GM10847 (cell line): ENCODE data around the gene GOLGA3.

Experiments
- POLR2A ChIP-seq: IDR thresholded peaks from 2 replicates; pipeline ENCODE4 v1.6.1; 2011; ENCODE audit not compliant: insufficient read length; ENCODE audit errors: extremely low read depth

GOLGA3 gene

DNA sequence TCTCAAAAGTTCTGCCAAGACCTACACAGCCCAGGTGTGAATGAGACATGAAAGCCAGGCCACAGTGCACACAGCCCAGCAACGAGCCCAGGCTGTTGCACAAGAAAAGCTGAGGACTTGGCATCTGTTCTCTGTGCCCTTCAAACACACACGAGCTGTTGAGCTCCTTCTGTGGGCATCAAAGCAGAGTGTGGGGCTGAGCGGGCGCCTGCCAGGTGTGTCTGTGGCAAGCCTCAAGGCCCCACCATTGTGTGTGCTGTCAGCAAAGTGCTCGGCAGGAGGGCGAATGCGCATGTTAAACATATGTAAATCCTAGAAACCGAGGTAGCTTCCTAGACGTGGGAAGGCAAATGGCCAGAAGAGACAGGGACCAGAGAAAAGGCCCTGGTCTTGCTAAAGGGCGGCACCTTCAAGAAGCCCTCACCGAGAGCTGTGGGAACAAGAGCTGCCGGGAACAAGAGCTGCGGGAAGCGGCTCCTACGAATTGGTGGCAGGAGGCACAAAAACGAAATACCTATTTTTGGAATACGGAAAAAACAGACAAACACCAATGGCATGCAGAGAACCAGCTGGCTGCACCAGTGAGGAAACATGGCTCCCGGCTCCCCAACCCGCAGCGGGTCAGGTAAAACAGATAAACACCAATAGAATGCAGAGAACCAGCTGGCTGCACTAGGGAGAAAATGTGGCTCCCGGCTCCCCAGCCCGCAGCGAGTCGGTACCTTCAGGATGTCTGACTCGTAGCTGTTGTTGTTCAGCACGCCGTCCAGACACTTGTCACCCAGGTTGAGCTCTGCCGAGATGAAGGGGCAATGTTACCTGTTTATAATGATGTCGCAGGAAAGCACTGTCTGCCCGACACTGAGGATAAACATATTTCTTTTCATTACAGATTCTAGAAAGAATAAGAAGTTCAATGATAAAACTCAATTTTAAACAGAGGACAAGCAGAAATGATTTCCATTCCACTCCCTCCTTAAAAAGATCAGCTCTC lies 19.0 kb upstream of the GOLGA3 start:
- TF ChIP-seq POLR2A, result no peak

DNA sequence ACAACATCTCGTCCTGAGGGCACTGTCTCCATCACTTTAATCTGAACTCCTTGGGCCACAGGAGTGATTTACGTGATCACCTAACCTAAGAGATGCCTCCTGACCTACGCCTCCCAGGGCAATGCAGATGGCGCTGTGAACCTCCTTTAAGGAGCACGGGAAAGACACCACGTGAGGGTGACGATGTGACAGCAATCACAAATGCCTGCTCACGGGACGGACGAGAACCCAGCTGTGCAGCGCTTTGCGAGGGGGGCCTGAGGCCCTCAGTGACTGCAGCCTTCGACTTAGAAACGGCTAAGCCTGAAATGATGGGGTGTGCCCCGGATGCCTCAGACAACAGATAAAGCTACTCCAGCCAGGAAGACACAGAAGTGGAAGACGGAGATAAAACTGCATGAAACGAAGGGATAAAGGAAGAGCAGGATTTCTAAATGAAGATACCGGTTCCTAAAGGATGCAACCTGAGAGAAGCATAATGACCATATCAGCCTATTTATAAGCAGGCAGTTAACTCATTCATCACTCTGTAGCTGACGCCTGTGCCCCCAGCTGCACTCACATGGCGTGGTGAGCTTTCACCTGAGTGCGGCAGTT lies 13.9 kb upstream of the GOLGA3 start:
- TF ChIP-seq POLR2A, result no peak

DNA sequence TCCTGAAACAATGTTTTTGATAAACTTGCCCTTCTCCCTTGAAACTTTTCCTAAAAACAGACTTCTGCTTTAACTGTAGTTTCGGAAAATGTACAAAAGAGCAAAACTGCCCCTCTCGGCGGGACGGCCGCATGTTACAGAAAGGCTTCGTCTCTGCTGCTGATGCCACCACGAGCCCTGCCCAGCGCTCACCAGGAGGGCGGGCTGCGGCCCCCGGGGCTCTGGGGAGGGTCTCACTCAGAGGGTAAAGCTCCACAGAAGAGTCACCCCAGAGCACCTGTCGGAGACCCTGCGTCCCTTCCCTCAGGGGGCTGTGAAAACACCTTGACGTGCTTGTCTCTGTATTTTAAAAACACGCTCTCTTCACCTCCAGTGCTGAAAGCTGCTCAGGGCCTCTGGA lies 12.5 kb upstream of the GOLGA3 start:
- TF ChIP-seq POLR2A, result no peak

DNA sequence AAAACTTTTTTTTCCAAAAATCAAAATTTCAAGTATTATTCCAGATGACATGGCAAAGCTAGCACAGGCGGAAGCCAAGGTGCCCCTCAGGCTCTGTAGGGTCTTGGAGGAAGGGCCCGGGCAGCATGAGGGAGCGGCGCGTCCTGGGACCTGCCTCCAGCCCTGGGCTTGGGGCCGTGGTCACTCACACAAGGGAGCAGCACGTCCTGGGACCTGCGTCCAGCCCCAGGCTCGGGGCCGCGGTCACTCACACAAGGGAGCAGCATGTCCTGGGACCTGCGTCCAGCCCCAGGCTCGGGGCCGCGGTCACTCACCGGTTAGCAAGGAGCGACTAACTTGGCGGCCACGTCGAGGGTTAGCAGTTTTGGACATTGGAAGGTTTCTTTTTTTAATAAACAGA lies 11.9 kb upstream of the GOLGA3 start:
- TF ChIP-seq POLR2A, result no peak

DNA sequence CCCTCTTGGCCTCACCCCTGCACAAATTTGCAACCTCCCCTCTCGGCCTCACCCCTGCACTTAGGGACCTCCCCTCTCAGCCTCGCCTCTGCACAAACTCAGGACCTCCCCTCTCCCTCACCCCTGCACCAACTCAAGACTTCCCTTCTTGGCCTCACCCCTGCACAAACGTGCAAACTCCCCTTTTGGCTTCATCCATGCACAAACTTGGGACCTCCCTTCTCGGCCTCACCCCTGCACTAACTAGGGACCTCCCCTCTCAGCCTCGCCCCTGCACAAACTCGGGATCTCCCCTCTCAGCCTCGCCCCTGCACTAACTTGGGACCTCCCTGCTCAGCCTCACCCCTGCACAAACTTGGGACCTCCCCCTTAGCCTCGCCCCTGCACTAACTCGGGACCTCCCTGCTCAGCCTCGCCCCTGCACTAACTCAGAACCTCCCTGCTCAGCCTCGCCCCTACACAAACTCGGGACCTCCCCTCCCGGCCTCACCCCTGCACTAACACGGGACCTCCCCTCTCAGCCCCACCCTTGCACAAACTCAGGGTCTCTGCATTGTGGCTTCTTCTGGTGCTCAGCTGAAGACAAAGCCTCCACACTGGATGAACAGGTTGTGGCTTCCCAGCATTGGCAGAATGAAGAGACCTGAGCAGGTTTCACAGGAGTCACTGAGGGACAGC lies 11.0 kb upstream of the GOLGA3 start:
- TF ChIP-seq POLR2A, result no peak

DNA sequence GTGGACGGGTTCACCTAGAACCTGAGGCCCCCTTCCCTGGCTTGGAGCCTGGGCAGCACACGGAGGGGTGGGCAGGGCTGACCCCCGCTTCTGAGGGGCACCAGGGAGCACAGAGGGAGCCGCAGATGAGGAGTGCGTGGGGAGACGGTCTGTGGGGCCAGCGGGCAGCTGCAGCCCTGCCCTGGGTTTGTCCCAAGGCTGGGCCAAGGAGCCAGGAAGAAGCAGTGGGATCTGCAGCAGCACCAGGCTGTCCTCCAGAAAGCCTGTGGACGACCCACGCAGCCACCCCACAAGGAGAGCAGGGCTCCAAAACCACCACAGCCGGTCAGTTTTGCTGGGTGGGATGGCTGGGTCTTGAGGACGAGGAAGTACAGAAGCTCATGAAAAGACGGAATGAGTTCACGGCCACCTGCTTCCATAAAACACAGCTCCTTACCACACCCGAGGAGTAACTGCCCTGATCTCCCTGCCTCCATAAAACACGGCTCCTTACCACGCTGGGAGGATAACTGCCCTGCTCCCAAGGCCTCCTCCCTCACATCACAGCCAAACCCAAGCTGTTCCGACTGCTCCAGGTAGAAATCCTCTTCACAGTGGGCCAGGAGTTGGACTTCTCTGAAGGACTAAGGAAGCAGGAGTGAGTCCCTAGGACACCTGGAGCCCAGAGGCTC lies 9.9 kb upstream of the GOLGA3 start:
- no peak for TF ChIP-seq POLR2A

DNA sequence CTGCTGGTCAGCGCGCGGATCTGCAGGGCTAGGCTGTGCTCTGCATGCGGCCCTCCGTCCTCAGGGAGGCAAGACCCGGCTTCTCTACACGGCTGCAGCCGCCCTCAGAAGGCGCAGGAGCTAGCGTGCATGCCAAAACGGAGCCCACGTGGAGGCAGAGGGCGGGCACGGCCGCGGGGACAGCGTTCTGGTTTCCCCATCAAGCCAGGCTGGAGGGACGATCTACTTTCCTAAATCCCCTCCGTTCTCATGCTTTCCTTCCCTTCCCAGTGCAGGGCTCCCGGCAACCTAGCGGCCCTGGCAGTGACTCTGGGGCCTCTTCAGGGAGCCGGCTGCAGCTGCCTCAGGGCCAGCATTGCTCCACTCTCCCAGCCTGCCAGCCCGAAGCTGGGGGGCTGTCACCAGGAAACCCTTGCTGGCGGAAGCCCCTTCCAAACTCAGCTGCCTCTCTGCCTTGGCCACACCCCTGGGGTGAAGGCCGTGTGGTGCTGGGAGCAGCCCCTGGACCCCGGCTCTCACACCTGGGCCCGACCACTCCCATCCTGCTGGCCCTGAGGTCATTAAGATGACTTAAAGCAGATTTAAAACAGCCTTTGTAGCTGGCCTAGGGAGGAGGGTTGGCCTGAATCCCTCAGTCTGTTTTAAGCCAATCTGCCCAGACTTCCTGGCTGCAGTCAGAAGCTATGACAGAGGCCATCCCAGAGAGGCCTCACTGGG lies 9.2 kb upstream of the GOLGA3 start:
- no peak for TF ChIP-seq POLR2A

DNA sequence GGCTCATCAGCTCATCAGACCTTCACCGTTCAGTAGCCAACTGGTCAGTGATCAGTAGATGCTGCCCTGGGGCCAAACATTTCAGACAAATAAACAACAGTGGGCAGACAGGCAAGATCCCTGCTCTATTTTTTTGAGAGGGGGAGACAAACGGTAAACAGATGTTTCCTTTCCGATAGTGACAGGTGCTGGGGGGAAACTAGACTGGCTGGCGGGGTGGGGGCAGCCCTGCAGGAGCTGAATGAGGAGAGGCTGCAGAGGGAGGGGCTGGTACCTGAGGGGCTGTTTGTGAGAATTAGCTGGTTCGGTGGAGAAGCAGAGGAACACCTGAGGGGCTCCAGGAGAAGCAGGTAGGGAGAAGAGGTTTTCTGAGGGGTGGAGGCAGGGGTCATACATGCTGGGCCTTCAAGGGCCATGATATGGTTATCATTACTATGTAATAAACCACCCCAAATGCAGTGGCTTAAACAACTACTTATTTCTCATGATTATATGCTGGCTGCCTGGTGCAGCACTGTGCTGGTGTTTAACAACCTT lies 8.2 kb upstream of the GOLGA3 start:
- TF ChIP-seq POLR2A, result no peak

DNA sequence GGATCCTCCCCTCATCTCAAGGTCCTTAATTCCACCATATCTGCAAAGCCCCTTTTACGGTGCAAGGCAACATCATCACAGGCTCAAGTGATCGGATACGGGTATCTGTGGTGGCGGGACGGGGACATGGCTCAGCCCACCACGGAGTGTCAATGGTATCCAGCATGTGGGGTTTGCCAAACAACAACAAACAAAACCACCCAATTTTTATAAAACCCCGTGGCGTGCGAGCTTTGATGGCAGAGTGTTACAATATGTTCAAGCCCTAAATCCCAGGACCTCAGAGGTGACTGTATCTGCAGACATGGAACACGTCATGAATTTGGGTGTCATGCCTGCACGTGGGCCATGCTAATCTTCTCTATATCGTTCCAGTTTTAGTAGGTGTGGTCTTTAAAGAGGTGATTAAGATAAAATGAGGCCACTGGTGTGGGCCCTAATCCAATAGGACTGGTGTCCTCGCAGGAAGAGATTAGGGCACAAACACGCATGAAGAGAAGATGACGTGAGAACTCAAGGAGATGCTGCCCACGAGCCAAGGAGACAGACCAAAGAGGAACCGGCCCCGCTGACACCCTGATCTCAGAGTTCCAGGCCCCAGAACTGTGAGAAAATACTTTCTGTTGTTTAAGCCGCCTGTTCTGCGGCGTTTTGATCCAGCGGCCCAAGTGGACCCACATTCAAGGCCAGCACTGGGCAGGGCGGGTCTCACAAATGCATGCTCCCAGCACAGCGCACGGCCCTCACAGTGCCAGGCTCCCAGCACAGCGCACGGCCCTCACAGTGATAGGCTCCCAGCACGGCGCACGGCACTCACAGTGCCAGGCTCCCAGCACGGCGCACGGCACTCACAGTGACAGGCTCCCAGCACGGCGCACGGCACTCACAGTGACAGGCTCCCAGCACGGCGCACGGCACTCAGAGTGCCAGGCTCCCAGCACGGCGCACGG lies 6.7 kb upstream of the GOLGA3 start:
- no peak for TF ChIP-seq POLR2A

DNA sequence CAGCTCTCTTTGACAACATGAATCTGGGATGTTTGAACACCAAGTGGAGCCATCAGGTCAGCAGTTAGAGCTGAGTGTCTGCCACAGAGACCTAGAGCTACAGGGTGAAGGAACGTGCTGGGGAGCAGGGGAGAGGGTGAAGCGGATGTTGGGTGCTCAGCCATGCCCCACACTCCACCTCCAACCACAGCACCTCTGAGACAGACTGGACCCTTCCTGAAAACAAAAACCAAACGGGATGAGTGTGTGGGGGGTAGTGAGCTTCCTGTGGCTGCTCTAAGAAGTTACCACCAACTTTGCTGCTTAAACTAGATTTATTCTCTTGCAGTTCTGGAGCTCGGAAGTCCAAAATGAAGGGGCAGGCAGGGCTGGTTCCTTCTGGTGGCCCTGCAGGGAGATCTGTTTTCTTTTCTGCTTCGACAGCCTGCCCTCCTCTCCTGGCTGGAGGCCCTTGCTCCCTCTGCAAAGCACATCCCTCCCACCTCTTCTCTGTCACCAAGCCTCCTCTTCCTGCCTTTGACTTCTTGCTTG lies 5.6 kb upstream of the GOLGA3 start:
- no peak for TF ChIP-seq POLR2A

DNA sequence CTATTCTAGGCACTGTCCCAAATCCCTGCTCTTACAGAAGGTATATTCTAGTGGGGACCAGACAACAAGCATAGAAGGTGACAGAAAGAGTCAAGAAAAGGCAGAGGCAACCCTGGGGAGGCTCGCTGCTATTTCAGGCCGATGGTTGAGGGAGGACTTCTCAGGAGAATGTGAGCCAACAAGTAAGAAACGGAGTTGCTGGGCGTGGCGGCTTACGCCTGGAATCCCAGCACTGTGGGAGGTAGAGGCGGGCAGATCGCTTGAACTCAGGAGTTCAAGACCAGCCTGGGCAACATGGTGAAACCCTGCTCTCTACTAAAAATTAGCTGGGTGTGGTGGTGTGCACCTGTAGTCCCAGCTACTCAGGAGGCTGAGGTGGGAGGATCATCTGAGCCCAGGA lies 4.7 kb upstream of the GOLGA3 start:
- TF ChIP-seq POLR2A, result no peak

DNA sequence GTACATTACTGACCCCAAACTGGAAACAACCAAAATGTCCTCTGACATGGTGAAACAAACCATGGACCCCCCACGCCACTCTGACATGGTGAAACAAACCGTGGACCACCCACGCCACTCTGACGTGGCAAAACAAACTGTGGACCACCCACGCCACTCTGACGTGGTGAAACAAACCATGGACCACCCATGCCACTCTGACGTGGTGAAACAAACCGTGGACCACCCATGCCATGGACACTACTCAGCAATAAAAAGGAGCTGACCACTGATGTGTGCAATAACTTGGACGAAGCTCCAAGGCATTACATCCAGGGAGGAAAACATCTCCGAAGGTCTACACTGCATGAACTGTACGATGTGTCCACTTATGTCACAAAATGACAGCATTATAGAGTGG lies 3.1 kb upstream of the GOLGA3 start:
- TF ChIP-seq POLR2A, result no peak
